ENCODE measurements around the gene EPHA8.

Gene EPHA8

DNA sequence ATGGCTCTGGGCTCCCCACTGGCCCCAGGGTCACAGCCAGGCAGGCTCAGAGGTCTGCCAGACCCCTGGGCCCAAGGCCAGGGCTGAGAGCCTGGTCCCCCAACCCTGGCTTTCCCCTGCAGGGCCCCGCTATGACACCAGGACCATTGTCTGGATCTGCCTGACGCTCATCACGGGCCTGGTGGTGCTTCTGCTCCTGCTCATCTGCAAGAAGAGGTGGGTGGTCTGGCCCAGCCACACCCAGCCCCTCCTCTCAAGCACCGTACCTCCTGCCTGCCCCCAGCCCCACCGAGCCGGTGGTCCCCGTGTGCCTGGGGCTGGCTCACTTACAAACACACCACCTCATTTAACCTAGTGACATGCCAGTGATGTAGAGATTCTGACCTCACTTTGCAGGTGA is 31.8 kb downstream of the EPHA8 start:
- no peak for DNase-seq

DNA sequence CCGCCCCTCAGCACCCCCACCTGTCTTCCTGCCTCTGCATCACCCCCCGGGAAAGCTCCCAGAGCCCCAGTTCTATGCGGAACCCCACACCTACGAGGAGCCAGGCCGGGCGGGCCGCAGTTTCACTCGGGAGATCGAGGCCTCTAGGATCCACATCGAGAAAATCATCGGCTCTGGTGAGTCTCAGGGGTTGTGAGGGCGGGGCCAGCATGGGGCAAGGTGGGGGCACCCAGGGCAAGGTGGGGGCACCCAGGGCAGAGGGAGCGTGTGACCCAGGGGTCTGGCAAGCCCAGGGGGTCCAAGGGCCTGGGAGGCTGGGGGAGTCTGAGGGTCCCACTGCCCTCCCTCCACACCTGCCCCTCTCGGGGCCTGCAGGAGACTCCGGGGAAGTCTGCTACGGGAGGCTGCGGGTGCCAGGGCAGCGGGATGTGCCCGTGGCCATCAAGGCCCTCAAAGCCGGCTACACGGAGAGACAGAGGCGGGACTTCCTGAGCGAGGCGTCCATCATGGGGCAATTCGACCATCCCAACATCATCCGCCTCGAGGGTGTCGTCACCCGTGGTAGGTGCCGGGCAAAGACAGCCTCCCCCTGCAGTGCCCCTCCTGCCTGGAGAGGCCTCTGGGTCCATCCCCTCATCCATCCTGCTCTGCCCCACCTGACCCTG is 34.1 kb downstream of the EPHA8 start:
- no peak for DNase-seq

DNA sequence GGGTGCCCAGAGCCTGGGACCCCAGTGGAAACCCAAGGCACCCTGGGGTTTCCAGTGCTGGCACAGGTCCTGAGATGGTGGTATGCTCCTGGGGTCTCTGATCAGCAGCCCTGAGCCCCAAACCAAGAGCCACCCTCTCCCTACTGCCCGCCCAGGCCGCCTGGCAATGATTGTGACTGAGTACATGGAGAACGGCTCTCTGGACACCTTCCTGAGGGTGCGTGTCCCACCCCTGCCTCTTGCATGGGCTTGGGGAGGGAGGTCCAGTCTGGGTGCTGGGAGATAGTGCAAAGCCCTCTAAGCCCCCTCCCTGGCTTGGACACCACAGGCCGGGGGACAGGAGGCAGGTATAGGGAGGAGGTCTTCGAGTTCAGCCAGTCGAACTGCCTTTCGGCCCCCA is 34.7 kb downstream of the EPHA8 start:
- no peak for DNase-seq

DNA sequence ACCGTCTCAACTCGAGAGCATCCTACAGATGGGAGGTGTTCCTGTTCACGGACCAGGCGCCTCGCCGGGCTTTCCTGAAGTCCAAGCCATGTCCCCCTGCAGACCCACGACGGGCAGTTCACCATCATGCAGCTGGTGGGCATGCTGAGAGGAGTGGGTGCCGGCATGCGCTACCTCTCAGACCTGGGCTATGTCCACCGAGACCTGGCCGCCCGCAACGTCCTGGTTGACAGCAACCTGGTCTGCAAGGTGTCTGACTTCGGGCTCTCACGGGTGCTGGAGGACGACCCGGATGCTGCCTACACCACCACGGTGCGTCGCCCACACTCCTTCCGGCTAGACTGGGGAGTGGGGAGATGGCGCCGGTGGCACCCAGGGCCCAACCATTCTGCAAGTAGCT is 35.4 kb downstream of the EPHA8 start:
- no peak for DNase-seq

DNA sequence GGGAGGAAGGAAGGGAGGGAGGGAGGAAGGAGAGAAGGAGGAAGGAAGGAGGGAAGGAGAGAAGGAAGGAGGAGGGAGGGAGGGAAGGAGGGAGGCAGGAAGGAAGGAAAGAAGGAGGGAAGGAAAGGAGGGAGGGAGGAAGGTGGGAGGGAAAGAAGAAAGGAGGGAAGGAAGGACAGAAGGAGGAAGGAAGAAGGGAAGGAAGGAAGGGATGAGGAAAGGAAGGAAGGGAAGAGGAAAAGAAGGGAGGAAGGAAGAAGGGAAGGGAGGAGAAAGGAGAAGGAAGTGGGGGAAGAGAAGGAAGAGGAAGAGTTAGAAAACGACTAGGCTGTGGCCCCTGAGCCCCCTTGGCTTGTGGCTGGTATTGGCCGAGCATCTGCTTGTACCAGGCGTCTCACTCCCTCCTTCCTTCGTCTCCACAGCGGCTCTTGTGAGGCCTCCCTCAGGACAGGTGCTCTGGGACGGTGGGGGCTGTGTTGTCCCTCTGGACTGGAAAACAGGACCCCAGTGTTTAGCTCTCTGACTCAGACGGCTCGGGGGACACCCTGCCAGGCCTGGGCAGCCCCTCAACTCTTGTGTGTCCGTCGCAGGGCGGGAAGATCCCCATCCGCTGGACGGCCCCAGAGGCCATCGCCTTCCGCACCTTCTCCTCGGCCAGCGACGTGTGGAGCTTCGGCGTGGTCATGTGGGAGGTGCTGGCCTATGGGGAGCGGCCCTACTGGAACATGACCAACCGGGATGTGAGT is 37.0 kb downstream of the EPHA8 start:
- DNase-seq: no peak

DNA sequence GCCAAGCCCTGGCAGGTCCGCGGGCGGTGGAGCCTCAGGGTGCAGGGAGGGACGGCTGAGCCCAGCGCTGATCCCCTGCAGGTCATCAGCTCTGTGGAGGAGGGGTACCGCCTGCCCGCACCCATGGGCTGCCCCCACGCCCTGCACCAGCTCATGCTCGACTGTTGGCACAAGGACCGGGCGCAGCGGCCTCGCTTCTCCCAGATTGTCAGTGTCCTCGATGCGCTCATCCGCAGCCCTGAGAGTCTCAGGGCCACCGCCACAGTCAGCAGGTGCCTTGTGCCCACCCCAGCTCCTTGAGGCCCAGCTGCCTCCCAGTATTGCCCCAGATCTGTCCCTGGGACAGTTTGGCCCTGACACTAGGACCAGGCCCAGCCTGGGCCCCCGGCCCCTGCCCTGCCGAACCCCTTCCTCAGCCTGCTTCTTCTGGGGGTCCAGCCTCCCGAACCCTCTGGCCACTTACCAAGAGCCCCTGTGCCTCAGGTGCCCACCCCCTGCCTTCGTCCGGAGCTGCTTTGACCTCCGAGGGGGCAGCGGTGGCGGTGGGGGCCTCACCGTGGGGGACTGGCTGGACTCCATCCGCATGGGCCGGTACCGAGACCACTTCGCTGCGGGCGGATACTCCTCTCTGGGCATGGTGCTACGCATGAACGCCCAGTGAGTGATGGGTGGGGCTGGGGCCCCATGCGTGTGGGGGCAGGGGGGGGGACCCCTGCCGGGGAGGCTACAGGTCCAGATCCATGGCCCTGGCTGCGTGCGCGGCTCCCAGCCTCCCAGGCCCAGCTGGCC is 37.7 kb downstream of the EPHA8 start:
- no peak for DNase-seq

DNA sequence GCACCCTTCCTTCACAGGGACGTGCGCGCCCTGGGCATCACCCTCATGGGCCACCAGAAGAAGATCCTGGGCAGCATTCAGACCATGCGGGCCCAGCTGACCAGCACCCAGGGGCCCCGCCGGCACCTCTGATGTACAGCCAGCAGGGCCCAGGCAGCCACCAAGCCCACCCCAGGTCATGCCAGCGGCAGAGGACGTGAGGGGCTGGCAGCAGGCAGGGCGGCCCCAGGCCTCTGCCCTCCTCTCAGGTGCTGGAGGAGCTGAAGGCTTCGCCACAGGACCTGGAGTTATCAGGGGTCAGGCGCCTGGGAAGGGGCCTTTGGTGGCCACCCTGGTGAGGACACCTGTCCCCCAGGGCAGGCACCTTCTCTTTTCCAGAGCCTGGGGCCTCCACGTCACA is 38.3 kb downstream of the EPHA8 start:
- DNase-seq: no peak

DNA sequence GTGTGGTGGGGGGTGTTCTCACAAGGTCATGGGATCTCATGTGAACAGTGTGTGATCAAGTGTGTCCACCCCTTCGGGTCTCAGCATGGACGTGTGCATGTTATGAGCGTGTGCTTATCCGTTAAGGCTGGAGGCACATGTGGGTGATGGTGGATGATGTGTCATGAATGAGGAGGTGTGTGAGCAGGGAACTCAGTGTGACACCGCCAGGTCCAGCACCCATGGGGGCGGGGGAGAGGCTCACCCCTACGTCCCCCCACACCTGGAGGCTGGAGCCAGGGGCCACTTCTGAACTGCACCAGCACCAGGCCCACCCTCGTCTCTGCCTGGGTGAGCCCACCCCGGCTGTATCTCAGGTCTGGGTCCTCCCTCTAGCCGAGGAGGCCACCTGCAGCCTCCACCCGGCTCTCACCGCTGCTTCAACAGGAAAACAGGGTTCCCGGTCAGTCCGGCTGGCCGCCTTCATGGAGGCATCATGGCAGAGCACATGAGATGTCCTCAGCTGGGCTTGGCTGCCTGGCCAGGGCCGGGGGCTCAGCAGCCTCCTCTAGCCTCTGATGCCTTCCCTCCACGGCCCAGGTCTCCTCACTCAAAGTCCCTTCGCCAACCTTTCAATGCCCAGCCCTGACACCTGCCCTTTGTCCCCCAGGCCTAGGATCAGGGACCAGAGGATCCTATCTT is 38.9 kb downstream of the EPHA8 start:
- DNase-seq: no peak

DNA sequence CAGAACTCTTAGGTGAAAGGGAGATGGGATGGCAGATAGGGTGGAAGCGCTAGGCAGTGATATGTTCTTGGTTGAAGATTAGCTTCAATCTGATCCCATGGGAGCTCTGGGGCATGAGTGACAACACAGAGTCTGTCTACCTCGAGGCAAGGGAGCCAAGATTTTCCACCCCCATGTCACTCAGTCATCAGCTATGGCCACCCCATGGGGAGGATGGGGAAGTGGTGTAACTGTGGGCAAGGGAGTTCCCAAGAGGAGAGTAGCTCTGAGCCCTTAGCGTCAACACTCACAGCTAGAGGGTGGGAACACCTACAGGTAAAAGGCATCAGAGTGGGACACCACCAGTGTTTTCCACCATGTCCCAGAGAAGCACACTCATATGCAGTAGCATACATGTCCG is 42.9 kb downstream of the EPHA8 start:
- DNase-seq: no peak

DNA sequence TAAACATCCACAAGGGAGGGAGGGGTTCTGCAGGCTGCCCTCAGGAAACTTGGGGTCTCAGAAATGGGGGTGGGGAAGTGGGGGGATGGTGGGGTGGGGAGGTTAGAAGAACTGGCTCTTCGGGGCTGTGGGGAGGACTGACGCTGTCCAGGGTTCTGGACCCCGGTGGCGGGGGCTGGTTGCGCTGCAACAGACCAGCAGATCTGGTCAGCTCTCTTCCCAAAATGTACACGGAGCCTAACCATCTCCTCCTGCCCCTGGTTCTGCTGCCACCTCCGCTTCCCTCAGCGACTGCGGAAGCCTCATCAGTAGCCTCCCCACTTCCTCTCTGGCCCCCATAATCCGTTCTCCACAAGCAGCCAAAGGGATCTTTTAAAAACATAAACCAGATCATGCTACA is 43.9 kb downstream of the EPHA8 start:
- DNase-seq: no peak

DNA sequence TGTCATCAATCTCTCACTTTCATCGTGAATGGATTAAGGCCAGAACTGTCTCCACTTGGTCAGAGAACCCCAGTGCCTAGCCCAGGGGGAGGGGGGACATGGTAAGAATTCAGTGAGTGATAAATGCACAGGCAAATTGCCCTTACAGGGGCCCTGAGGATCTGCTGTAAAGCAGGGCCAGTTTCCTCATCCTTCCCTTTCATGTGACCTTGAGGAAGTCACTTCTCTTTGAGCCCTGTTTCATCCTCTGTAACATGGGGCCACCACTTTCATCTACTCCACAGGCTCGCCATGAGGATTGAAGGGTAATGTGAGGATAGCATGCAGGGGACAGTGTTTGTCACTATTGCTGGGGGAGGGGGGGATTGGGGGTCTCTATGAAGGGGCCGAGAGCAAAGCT is 45.1 kb downstream of the EPHA8 start:
- no peak for DNase-seq

DNA sequence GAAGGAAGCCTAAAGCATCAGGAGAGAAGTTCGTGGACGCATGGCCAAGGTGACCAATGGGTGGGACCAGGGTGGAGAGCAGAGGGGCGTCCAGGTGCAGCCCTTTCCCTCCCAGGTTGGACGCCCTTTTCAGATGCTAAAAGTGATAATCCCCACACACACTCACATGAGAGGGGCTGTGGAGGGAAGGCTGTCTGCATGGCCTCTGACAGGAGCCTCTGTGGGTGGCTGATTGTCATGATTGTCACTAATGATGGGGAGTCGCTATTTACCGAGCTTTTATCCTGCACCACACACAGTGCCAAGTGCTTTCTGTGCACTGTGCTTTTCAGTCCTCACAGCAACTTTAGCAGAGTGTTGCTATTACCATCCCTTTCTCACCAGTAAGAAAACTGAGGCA is 46.0 kb downstream of the EPHA8 start:
- DNase-seq: no peak

DNA sequence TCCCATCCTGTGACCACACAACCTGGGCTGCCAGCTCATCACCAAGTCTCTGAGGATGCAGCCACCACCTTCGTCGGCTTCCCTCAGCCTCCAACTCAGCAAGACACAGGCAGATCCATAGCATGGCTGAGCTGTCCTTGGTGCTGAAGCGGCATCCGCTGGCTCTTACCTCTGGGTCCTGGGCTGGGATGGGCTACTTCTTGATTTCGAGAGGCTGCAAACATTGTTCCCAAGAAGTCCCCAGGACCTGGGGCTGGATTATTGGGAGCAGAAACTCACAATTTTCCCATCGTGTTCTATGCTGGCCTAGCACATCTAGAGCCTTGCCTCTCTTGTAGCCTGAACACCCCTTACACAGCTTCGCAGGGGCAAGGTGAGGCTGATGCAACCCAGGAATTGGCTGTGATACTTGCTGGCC is 48.2 kb downstream of the EPHA8 start:
- no peak for DNase-seq

DNA sequence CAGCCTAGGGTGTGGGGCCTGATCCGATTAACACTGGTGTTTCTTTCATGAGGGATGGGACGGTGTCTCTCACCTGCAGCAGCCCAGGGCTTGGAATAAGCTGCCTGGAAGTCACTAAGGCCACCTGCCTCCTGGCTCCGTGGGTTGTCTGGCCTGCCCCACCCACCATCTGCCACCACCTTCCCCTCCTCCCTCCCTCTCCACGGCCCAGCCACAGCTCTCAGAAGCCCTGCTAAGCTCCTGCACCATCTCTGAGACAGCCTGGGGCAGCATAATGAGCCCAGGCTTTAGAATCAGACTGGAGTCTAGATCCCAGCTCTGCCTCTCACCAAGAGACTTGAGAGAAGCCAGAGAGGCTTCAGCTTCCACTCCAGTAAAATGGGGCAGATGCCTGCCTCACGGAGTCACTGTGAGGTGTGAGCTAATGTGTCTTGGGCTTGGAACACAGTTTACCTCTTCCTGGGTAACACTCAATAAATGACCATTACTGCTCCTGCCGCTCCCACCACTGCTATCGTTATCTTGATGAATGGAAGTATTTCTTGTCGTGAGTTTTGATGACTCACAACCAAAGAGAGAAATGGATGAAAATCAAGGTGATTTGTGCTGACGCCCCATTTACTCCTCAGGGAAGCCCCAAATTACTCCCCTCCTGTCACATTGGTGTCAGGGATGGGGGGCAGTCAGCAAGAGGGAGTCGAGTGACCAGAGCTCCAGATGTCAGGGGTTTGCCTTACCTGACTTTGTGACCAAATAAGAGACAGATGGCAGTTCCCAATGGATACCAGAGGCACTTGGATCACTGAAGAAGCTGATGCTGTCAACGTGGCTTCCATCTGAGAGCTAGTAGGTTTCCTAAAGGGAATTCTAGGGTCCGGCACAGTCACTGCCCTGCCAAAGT is 49.6 kb downstream of the EPHA8 start:
- DNase-seq: no peak

DNA sequence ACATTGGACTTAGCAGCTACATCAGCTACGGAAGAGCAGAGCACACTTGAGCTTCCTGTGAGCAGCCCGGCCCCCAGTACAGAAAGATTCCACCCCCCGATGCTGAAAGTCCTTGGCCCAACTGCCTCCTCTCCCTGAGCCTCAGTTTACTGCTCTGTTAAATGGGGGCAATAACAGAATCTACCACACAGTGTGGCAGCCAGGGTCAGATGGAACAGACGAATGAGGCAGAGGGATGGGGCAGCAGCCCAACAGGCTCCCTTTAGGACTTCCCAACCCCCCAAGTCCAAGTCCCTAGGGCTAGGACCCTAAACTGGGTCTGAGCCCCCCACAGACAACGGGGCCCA is 50.3 kb downstream of the EPHA8 start:
- no peak for DNase-seq

DNA sequence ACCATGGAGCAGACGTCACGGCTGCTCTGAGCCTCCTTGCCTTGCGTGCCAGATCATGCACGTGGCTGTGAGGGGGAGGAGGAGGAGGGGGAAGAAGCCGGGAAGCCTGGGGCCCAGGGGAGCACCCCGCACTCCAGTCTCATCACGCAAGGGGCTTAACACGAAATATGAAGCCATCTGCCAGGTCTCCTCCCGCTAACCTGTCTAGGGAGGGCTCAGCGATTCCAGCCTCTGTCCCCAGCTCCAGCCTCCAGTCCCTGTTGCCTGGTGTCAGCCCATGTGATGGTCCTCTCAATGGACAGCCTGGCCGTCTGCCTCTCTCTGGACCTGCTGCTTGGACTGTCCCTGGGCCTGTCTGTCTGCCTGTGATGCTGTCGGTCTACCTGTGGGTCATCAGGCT is 50.7 kb downstream of the EPHA8 start:
- DNase-seq: no peak

DNA sequence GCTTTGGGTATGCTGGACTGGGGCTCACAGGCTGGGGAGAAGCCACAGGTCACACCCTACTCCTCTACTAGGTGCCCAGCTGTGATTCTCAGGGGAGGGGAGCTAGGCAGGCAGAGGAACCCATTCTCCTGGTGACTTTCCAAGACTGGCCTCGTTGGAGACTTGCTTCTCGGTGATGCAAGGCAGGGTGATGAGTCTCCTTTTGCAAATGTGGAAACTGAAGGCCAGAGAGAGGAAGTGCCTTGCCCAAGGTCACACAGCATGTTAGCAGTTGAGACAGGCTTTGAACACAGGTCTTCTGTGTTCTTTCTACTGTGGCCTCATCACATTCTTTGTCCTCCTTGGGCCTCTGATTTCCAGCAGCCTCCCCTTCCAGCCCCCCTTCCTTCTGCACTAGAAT is 52.6 kb downstream of the EPHA8 start:
- DNase-seq: no peak

DNA sequence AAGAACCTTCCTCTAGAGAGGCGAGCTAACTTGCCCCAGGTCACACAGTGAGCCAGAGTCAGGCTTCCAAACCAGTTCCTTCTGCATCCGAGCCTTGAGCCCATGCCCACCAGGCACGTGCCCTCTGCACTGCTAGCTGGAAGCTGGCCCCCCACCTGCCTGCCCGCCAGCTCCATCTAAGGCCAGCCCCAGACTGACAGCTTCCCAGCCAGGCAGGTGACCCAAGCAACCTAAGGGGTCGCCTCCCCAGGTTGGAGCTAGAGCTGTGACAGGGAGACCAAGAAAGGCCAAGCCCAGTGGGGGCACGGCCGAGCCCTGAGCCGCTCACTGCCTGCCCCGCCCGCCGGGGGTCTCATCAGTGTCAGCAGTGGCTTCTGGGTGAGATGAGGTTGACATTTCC is 53.3 kb downstream of the EPHA8 start:
- no peak for DNase-seq

DNA sequence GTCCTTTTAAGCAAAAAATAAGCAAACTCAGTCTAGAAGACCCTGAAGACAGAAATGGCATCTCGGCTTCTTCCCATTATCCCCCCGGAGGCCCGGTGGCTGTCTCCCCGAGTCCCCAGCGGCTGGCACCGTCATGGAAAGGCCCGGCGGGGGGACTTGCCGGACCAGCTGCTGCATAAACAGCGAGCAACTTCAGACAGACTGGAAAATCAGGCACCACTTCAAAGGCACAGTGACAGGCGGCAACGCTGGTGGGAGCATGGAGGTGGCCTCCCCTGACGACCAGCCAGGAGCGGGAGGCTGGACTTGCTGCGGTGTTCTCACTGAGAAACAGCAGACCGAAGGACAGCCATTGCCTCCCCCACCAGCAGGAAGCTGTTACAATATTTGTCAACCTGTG is 54.8 kb downstream of the EPHA8 start:
- no peak for DNase-seq

DNA sequence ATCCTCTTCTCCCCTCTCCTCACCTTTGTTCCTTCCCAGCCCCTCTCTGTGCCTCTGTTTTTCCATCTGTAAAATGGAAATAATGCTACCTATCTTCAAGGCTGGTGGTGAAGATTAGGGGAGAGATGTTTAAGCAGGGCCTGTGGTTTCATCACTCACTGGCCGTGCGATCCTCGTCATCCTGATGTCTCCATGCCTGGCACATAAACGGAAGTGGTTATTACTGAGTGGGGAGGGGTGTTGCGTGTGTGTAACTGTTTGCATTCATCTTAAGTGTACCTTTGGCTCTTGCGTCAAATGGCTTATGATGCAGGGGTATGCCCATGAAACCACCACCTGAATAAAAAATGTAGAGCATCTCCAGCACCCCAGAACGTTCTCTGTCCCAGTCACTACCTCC is 56.0 kb downstream of the EPHA8 start:
- DNase-seq: no peak

DNA sequence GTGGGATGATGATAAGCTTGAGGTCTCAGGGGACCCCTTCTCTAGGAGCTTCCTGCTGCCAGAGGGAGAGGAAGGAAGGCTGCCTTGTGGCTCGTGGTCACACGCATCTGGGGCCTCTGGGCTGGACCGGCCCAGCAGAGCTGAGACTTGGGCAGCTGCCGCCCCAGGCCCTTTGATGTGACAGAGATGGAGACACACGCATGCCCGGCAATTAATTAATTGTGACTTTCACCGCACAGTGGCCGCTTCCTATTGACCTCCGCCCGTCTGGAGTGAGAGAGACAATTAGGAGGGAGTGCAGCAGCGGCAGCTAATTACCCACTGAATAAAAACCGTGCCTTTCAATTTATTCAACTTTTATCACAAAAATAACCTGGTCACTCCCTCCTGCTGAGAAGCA is 56.5 kb downstream of the EPHA8 start:
- DNase-seq: no peak

DNA sequence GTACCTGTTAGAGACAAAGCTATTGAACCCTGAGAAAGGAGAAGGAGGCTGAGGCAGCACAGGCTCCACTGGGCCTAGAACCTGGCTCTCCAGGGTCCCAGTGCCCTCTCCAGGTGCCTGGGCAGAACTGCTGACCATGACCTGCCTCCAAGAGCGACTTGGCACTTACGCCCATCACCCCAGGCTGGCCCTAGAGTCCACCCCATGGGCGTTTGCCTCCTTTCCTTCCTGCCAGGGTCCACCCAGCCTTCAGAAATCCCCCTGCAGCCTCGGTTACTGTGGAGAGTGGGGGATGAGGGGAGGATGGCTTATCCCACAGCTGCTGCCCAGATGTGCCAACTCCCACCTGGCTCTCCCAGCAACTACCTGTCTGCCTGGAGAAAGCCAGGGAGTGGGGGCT is 58.5 kb downstream of the EPHA8 start:
- no peak for DNase-seq
